ENCODE measurements around the gene STX1B.

- TF ChIP-seq CTCF (IDR thresholded peaks at IDR 0.05): no peak
- no peak for TF ChIP-seq ZNF263 (CRISPR knock-in tag; IDR thresholded peaks at IDR 0.05; ENCODE audit: low read depth)
- TF ChIP-seq NR1H2 (CRISPR knock-in tag; IDR thresholded peaks at IDR 0.05): no peak
- no peak for TF ChIP-seq FOXJ3 (CRISPR knock-in tag; IDR thresholded peaks at IDR 0.05; ENCODE audit: borderline replicate concordance)
- no peak for TF ChIP-seq MAX (CRISPR knock-in tag; IDR thresholded peaks at IDR 0.05)
- TF ChIP-seq USF2 (CRISPR knock-in tag; IDR thresholded peaks at IDR 0.05): no peak
- no peak for TF ChIP-seq ZNF138 (CRISPR knock-in tag; conservative IDR thresholded peaks at IDR 0.05)
- no peak for TF ChIP-seq SP1 (CRISPR knock-in tag; conservative IDR thresholded peaks at IDR 0.05)
- TF ChIP-seq HMGXB4 (CRISPR knock-in tag; IDR thresholded peaks at IDR 0.05): no peak
- no peak for TF ChIP-seq CREB1 (CRISPR knock-in tag; IDR thresholded peaks at IDR 0.05)
- no peak for TF ChIP-seq EMX1 (CRISPR knock-in tag; IDR thresholded peaks at IDR 0.05)
- no peak for TF ChIP-seq ATF1 (CRISPR knock-in tag; IDR thresholded peaks at IDR 0.05)
- TF ChIP-seq GABPB1 (CRISPR knock-in tag; IDR thresholded peaks at IDR 0.05): no peak
- TF ChIP-seq IRF1 (CRISPR knock-in tag; IDR thresholded peaks at IDR 0.05): no peak
Observed at GRCh38 chr16:30992276-30992780, 18.1 kb downstream of the STX1B start.

Measured in WTC11 (cell line).